Liver (tissue), 9 donors: ENCODE results near the gene UFC1. TPM values are rescaled to one million over a fixed set of nuclear protein-coding genes. Genes with fewer than 3 reads are reported as not detected.

Source experiments
- DNase-seq: peaks from one replicate; pipeline ENCODE4 v3.0.0-alpha.2; 2017; ENCODE audit warnings: low spot score
- H3K27ac ChIP-seq, 2 donors: one replicate each; pipeline ENCODE4 v1.7.0; 2013; ENCODE audit warnings: inconsistent platforms in 2 of 2, low read length in 2 of 2, control low read depth in 1 of 2, low read depth in 1 of 2, mild to moderate bottlenecking in 1 of 2
- H3K27me3 ChIP-seq, 4 donors: one replicate each; pipeline versions ENCODE4 v1.6.1 to v1.7.0; 2013; ENCODE audit warnings: low read length in 3 of 4, inconsistent platforms in 1 of 4, mild to moderate bottlenecking in 1 of 4, moderate library complexity in 1 of 4; ENCODE audit not compliant: control insufficient read depth in 4 of 4, insufficient read depth in 4 of 4
- H3K36me3 ChIP-seq, 4 donors: one replicate each; pipeline versions ENCODE4 v1.6.1 to v1.7.0; 2013; ENCODE audit warnings: low read length in 3 of 4, mild to moderate bottlenecking in 3 of 4, low read depth in 1 of 4, moderate library complexity in 1 of 4; ENCODE audit not compliant: control insufficient read depth in 4 of 4, insufficient read depth in 3 of 4
- H3K4me1 ChIP-seq, 4 donors: one replicate each; pipeline versions ENCODE4 v1.6.1 to v1.7.0; 2013; ENCODE audit warnings: low read length in 3 of 4, mild to moderate bottlenecking in 3 of 4, moderate library complexity in 1 of 4; ENCODE audit not compliant: control insufficient read depth in 4 of 4, insufficient read depth in 4 of 4
- H3K4me3 ChIP-seq, 3 donors: one replicate each; pipeline versions ENCODE4 v1.6.1 to v1.7.0; 2013; ENCODE audit warnings: low read length in 3 of 3, control low read depth in 1 of 3, low read depth in 1 of 3, mild to moderate bottlenecking in 1 of 3
- H3K9ac ChIP-seq, 2 donors: one replicate each; pipeline ENCODE4 v1.7.0; 2013; ENCODE audit warnings: low read length in 2 of 2, mild to moderate bottlenecking in 2 of 2, moderate library complexity in 2 of 2, control low read depth in 1 of 2, low read depth in 1 of 2
- H3K9me3 ChIP-seq, 4 donors: one replicate each; pipeline versions ENCODE4 v1.6.1 to v1.7.0; 2013; ENCODE audit warnings: low read length in 3 of 4; ENCODE audit not compliant: control insufficient read depth in 4 of 4
- ATF3 ChIP-seq: IDR thresholded peaks from 2 replicates; pipeline ENCODE4 v1.6.1; 2016; ENCODE audit warnings: antibody characterized with exemption
- CTCF ChIP-seq: fragments of 150-350 bp; IDR thresholded peaks from 2 replicates; pipeline ENCODE4 v1.5.1; 2017; ENCODE audit warnings: improper control_type of control experiment, low read depth, low read length; ENCODE audit not compliant: missing input control
- EGR1 ChIP-seq, 2 donors: IDR thresholded peaks; 2 replicates each; pipeline ENCODE4 v1.6.1; 2016 to 2018; ENCODE audit warnings: antibody characterized with exemption in 2 of 2, low read depth in 2 of 2
- FOXA1 ChIP-seq: IDR thresholded peaks from 2 replicates; pipeline ENCODE4 v1.6.1; 2016; ENCODE audit warnings: antibody characterized with exemption
- GABPA ChIP-seq, 2 donors: IDR thresholded peaks in 1 of 2; conservative IDR thresholded peaks in 1 of 2; 2 replicates each; pipeline ENCODE4 v1.6.1; 2016; ENCODE audit warnings: antibody characterized with exemption in 2 of 2, mild to moderate bottlenecking in 1 of 2, moderate library complexity in 1 of 2
- HNF4A ChIP-seq, 2 donors: conservative IDR thresholded peaks; 2 replicates each; pipeline ENCODE4 v1.6.1; 2016; ENCODE audit warnings: antibody characterized with exemption in 2 of 2, mild to moderate bottlenecking in 2 of 2
- HNF4G ChIP-seq: IDR thresholded peaks from 2 replicates; pipeline ENCODE4 v1.6.1; 2016; ENCODE audit warnings: antibody characterized with exemption
- JUND ChIP-seq, 2 donors: IDR thresholded peaks; 2 replicates each; pipeline ENCODE4 v1.6.1; 2016; ENCODE audit warnings: antibody characterized with exemption in 2 of 2
- NR2F2 ChIP-seq: IDR thresholded peaks from 2 replicates; pipeline ENCODE4 v1.6.1; 2016; ENCODE audit warnings: antibody characterized with exemption
- RAD21 ChIP-seq, 2 donors: IDR thresholded peaks; 2 replicates each; pipeline ENCODE4 v1.6.1; 2016; ENCODE audit warnings: antibody characterized with exemption in 2 of 2, mild to moderate bottlenecking in 2 of 2
- SP1 ChIP-seq: IDR thresholded peaks from 2 replicates; pipeline ENCODE4 v1.6.1; 2018; ENCODE audit warnings: antibody characterized with exemption, mild to moderate bottlenecking
- TAF1 ChIP-seq: conservative IDR thresholded peaks from 2 replicates; pipeline ENCODE4 v1.6.1; 2016; ENCODE audit warnings: antibody characterized with exemption, mild to moderate bottlenecking
- WGBS: extraction: QIAGEN DNeasy Blood & Tissue Kit; methylation state at CpG from one replicate; pipeline ENCODE4 v1.1.7; 2013; 5-methylcytosine and 5-hydroxymethylcytosine counted together
- polyA plus RNA-seq, 2 donors: library from polyadenylated mRNA; stranded (reverse) in 1 of 2; unstranded in 1 of 2; fragments of 200-250 nt in 1 of 2; fragments of >200 nt in 1 of 2; fragmentation: Nextera tagmentation in 1 of 2; extraction: Ambion mirVana in 1 of 2; gene quantifications; one replicate each; pipeline versions ENCODE4 v1.2.1 to v1.2.3, GENCODE V29; 2013 to 2015
- total RNA-seq, 2 donors: library from RNA; depleted of rRNA; stranded (reverse); fragments of >200 nt; gene quantifications; one replicate each; pipeline ENCODE4 v1.2.3, GENCODE V29; 2014
- TF ChIP-seq, protein P1 (sequence below): IDR thresholded peaks from 2 replicates; pipeline ENCODE4 v1.6.1; 2016; ENCODE audit warnings: antibody characterized with exemption
- TF ChIP-seq, protein P2 (sequence below): IDR thresholded peaks from 2 replicates; pipeline ENCODE4 v1.6.1; 2016; ENCODE audit warnings: antibody characterized with exemption, mild to moderate bottlenecking
- donor health status: healthy.
- donor health status: healthy.
- donor health status: healthy.
- donor health status: healthy.
- donor health status: healthy.

Gene UFC1
- total and polyA plus RNA-seq, 4 donors = 34.2 to 47.5 (median 43.3) TPM

- H3K27me3 ChIP-seq = no peaks in the 10 kb centered on the region
- H3K4me3 ChIP-seq = no peak overlapping the region
- 93% methylated on average over 3 of the region's 3 CpGs for WGBS
- no peak overlapping the region for H3K9ac ChIP-seq
- no peak overlapping the region for H3K27ac ChIP-seq
- peaks cover 6 to 33% (median 26%) of the 10 kb centered on the region in 4 donors for H3K4me1 ChIP-seq
- H3K9me3 ChIP-seq = no peaks in the 10 kb centered on the region
- peaks cover 11 to 49% (median 35%) of the 10 kb centered on the region in 4 donors for H3K36me3 ChIP-seq
- TF ChIP-seq FOXA1 = no peak
- TF ChIP-seq CTCF = no peak
- TF ChIP-seq GABPA (IDR thresholded peaks at IDR 0.05 in 1 of 2, conservative IDR thresholded peaks at IDR 0.05 in 1 of 2) = no peak
- TF ChIP-seq RAD21 (IDR thresholded peaks at IDR 0.05) = no peak
- TF ChIP-seq HNF4G = no peak
- TF ChIP-seq TAF1 = no peak
- no peak for TF ChIP-seq EGR1 (IDR thresholded peaks at IDR 0.05; ENCODE audit: low read depth in 2 of 2)
- no peak for TF ChIP-seq ATF3
- TF ChIP-seq SP1 = no peak
- TF ChIP-seq JUND (IDR thresholded peaks at IDR 0.05) = no peak
- TF ChIP-seq, protein P1, sequence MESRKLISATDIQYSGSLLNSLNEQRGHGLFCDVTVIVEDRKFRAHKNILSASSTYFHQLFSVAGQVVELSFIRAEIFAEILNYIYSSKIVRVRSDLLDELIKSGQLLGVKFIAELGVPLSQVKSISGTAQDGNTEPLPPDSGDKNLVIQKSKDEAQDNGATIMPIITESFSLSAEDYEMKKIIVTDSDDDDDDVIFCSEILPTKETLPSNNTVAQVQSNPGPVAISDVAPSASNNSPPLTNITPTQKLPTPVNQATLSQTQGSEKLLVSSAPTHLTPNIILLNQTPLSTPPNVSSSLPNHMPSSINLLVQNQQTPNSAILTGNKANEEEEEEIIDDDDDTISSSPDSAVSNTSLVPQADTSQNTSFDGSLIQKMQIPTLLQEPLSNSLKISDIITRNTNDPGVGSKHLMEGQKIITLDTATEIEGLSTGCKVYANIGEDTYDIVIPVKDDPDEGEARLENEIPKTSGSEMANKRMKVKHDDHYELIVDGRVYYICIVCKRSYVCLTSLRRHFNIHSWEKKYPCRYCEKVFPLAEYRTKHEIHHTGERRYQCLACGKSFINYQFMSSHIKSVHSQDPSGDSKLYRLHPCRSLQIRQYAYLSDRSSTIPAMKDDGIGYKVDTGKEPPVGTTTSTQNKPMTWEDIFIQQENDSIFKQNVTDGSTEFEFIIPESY = no peak
- no peak for TF ChIP-seq NR2F2
- DNase-seq = no peak
Measured at GRCh38 chr1:161121042-161121650, 32.6 kb upstream of the UFC1 start.

DNA sequence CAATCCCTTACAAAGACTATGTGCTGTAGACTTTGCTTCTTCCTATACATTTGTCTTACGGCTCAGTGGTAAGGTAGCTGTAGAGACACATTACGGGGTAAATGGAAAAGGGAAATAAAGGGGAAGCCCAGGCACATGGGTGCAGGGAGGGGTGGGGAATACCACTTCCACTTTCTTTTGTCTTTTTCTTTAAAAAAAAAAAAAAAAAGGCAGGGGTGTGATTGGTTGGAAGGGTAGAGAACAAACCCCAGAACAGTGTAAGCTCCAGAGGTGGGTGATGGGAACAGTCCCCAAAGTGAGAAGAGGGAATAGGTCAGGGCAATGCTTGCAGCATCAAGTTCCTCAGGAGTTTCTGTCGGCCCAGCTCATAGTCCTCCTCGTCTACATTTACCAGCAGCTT, 31.9 kb upstream of the UFC1 start:
- Histone ChIP-seq H3K36me3 (peaks cover 13 to 53% (median 37%) of the 10 kb centered on the region in 4 donors), H3K4me1 (peaks cover 1 to 27% (median 19%) of the 10 kb centered on the region in 4 donors), H3K4me3 (no peak overlapping the region), H3K9ac (no peak overlapping the region), H3K27me3 (no peaks in the 10 kb centered on the region), H3K27ac (no peak overlapping the region), H3K9me3 (no peaks in the 10 kb centered on the region)
- no peak for DNase-seq
- 79% methylated on average over 4 of the region's 4 CpGs for WGBS
- no peak for TF ChIP-seq ATF3

DNA sequence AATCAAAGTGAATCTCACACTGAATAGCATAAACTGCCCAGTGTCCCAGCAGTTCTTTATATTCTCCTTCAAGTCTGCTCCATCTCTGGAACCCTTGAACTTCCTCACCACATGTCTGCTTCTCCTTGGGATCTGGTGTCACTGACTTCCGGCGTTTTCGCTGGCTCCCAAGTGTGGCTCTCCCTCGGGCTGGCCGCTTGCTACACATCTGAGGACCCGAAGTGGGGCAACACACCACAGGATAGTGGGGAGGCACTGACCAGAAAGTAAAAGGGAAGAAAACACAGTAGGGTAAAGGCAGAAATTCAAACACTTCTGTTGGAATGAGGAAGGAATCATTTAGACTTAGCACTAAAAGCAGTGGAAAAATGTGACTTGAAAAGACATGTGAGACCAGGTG, 30.8 kb upstream of the UFC1 start:
- no peak for DNase-seq
- Histone ChIP-seq H3K4me3 (no peak overlapping the region), H3K36me3 (peaks cover 13 to 56% (median 40%) of the 10 kb centered on the region in 4 donors), H3K27me3 (no peaks in the 10 kb centered on the region), H3K9me3 (no peaks in the 10 kb centered on the region), H3K9ac (no peak overlapping the region), H3K4me1 (peaks cover 0 to 20% (median 16%) of the 10 kb centered on the region in 4 donors), H3K27ac (no peak overlapping the region)
- TF ChIP-seq, protein P2, sequence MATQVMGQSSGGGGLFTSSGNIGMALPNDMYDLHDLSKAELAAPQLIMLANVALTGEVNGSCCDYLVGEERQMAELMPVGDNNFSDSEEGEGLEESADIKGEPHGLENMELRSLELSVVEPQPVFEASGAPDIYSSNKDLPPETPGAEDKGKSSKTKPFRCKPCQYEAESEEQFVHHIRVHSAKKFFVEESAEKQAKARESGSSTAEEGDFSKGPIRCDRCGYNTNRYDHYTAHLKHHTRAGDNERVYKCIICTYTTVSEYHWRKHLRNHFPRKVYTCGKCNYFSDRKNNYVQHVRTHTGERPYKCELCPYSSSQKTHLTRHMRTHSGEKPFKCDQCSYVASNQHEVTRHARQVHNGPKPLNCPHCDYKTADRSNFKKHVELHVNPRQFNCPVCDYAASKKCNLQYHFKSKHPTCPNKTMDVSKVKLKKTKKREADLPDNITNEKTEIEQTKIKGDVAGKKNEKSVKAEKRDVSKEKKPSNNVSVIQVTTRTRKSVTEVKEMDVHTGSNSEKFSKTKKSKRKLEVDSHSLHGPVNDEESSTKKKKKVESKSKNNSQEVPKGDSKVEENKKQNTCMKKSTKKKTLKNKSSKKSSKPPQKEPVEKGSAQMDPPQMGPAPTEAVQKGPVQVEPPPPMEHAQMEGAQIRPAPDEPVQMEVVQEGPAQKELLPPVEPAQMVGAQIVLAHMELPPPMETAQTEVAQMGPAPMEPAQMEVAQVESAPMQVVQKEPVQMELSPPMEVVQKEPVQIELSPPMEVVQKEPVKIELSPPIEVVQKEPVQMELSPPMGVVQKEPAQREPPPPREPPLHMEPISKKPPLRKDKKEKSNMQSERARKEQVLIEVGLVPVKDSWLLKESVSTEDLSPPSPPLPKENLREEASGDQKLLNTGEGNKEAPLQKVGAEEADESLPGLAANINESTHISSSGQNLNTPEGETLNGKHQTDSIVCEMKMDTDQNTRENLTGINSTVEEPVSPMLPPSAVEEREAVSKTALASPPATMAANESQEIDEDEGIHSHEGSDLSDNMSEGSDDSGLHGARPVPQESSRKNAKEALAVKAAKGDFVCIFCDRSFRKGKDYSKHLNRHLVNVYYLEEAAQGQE = no peak
- TF ChIP-seq HNF4A (conservative IDR thresholded peaks at IDR 0.05) (no peak), EGR1 (IDR thresholded peaks at IDR 0.05; ENCODE audit: low read depth in 2 of 2) (no peak)
- 87% methylated on average over 6 of the region's 6 CpGs for WGBS
